Measurements from ENCODE around the gene LMNB1.

LMNB1 gene

DNA sequence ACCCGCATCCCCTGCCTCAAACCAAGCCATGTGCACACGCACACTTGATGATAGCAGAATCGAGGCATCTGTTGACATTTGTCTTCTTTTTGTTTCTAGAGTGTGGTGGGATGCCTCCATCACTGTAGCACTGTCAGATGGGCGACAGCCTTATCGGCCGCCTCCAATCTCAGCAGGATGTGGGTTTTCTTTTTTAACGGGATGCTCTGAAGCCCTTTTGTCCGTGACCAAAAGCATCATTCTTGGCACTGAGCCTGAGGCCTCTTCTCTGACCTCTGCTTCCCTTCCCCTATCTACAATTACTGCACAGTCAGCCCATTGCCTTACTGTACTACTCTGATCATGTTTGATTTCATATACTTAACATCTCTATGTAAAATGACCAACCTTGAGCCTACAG is 78.3 kb downstream of the LMNB1 start:
- DNase-seq (ENCODE audit: low spot score) = no peak

DNA sequence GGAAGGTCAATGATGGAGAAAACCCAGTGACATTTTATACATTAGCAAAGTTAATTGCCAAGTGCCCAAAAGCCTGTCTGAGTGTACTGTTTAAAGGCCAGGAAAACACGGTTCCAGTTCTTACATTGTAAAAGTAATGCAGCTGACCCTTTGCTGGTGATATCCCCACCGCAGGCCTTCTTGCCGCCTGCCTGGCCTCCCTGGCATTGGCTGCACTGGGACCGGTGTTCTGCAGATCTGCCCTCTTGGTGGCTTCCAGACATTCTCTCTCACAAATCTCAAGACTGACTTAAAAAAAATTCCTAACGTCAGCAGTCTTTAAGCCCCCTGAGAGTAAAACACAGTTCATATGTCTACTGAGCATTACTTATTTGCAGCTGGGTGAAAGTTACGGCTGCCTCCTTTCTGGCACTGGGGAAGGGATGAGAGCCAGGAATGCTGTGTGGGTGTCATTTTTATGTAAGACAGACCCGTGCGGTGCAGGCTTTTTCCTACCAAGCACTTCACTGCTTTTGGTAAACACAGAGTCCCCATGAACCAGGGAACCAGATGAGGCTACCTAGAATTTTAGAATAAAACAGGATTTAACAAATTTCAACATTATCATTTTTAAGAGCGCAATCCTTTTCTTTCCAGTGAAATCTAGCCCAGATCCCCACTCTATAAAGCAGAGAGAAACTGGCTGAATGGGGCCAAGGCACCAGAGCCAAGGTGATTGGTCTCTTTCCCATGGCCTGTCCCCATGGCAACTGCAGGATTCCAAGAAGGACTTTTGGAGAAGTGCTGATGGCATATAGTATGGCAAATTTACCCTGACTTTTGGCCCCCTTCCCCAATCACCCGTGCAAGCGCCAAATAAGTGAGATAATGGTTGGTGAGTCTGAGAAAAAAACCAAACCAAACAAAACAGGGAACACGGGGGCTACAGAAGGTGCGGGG is 80.8 kb downstream of the LMNB1 start:
- DNase-seq (ENCODE audit: low spot score) = no peak

DNA sequence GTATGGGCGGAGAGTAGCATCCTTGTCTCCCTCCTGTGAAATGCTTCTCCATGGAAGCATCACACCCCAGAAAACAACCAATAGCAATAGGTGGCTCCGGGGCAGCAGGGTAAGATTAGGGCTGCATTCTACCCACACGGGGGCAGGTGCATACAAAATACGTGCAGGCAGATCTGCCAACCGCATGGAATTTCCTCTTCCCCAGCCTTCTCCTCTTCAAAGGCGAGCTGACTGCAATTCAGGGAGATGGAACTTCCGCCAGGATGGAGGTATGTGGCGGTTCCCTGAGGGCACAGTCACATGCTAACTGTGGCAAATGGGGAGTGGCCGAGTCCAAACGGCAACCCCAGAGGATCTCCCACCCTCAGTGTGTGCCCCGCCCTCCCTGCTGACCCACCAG is 81.5 kb downstream of the LMNB1 start:
- no peak for DNase-seq (ENCODE audit: low spot score)

DNA sequence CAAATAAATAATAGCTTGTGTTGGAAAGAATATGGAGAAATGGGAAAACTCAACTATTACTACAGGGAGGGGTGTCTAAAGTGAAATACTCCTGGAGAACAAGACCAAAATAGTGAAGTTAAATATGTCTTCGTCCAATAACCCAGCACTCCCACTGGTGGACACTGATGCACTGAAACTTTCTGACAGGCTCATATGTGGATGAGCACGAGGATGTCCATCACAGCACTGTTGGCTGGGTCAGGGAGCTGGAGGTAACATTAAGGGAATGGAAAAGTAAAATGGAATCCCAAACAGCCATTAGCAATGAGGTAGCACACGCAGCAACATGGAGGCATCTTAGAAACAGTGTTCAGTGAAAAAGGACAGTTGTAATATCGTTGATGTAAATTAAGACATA is 86.5 kb downstream of the LMNB1 start:
- DNase-seq (ENCODE audit: low spot score) = no peak

DNA sequence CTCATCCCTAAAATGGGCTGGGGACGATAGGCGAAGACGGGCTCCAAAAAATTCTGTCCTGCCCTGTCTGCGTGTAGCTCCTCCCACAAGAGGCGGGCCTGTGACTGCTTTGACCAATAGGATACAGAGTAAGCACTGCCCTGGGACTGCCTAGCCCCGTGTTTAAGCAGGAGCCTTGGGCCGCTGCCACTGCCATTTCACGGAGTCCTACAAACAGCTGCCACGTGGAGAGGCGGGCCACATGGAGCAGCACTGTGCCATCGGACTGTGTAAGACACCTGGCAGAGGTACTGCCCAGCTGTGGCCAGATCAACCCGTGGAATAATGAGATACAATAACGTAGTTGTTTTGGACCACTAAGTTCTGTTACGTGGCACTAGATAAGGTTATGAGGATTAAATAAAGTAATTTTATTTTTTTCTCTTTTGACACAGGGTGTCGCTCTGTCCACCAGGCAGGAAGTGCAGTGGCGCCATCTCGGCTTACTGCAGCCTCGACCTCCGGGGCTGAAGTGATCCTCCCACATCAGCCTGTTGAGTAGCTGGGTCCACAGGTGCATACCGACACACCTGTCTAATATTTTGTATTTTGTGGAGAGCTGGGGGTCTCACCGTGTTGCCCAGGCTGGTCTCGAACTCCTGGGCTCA is 87.2 kb downstream of the LMNB1 start:
- DNase-seq (ENCODE audit: low spot score) = no peak

DNA sequence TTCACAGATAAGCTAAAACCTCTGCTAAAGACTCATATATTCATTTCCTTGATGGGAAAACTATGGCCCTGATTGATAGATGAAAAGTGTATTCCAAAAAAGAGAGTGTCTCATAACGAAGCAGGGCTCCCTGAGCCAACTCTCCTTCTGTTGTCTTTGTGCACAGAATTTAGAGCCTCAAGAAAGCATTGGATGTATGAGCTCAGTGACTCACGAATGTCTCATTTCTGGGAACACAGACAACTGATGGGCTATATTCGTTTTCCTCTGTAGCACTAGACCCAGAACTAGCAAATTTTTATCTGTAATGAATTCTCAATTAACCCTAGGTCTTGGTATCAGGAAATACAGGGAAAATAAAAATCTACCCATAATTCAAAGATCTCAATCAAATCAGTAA is 88.4 kb downstream of the LMNB1 start:
- DNase-seq (ENCODE audit: low spot score) = peak; percentile 56

DNA sequence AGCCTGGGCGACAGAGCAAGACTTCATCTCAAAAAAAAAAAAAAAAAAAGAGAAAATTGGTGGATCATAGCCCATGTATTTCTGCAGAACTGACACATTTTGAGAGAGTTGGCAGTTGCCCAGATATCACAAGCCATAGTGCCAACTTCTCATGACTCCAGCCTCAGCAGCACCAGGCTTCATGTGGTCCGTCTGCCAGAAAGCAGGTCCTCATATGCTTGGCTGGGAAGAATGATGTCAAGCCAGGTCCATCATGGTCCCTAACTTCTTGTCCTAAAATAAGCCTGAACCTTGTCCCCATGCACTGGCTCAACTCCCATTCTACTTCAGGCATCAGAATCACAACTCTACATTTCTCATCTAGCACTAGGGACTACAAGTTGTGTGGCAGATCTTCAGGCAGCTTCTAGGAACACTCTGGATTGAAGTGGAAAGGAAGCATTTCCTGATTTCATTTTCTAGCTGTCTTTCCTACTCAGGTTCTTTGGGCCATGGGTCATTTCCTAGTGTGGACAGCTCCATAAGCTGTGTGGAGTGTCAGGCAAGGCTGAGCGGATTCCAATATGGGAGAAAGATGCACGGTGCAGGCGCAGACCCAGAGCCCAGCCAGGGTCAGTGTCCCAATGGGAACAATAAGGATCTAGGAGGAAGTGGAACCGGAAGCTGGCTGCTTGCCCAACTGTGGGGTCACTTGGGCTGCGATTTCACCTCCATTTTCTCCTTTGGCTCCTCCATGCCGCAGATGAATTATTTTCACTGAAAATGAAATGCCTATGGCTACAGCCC is 90.1 kb downstream of the LMNB1 start:
- DNase-seq (ENCODE audit: low spot score) = peak; percentile 46

DNA sequence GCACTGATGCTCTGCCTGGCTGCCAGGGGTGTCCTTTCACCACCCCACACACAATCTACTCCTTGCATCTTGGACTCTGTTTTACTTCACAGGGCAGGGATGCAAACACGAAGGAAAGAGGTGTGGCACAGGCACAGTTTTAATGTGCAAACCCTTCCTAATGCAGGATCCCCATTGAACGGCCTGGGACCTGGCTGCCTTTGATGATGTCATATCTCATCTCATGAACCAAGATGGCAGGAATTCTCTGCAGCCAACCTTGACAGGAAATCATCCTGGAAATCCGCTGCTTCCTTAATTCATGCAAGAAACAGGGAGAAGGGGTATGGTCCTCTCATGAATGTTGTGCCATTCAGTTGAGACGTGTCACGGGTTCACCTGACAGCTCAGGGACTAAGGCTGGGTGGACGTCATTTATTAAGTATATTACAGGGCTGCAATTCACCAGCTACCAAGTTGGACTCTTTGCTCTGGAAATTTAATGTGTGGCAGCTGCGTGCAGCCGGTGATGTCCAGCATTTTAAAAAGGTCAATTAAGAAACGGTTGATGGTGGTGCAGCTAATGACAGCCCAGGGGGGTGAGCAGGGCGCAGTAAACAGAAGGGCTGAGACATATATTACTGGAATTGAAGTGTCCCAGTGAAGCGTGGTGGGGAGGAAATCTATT is 91.5 kb downstream of the LMNB1 start:
- no peak for DNase-seq (ENCODE audit: low spot score)

DNA sequence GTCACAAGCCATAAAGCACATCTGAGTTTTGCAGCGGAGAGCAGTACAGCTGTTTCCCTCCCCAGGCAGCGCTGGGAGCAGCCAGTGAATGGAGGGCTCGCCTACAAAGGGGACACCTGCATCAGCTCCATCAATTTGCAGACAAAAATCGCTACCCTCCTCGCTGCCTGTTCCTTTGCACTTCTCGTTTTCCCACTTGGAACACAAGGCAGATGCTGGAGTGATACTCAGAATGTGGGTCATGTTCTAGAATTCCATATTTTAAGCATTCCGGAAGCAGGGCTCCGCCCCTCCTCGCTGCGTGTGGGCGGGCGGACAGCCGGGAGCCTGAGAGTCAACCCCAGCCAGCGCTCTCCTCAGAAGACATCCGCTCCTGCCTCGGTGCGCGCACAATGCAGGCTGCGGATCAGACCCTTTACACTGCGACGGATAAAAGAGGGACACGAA is 92.1 kb downstream of the LMNB1 start:
- DNase-seq (ENCODE audit: low spot score) = peak; percentile 73

DNA sequence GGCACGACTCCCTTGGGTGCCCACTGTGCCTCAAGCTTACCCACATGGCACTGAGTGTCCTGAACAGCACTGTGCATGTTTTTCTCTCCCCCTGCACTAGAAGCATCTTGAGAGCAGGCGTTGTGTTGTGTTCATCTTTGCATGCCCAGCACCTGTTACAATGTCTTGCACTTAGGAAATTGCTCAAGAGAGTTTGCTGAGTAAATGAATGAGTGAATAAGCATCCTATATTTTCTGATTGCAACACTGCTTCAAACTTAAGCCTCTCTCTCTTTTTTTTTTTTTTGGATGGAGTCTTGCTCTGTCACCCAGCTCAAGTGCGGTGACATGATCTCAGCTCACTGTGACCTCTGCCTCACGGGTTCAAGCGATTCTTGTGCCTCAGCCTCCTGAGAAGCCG is 94.5 kb downstream of the LMNB1 start:
- DNase-seq (ENCODE audit: low spot score) = no peak

DNA sequence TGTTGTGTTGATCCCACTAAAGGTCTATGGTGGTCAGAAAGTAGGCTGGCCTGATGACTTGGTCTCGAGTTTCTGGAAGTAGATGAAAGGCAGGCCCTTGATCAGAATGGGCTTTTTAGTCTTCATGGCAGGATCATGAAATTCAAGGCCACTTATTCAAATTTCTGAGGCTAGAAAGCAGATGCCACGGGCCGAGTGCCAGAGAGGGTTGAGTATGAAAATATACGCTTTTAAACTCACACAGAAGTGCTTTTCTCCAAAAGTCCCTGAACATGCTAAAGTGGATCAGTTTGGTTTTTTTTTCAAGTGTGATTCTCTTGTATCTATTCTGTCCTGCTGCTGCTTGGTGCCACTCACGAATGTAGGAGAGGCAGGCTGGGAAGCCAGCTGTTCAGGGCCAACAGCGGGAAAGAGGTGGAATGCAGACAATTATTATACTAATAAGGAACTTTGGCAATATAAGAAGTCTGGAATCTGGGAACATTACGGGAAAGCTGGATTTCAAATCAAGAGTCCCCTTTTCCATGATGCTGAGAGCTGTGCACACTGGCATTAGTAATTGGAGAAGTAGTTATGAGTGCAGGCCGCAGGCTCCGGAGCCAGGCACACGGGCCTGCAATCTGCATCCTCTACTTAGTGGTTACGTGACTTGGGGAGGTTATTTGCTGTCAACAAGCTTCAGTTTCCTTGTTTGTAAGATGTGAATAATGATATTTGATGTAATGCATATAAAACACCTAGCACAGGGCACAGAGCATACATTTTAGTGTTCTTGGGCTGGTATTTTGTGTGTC is 95.8 kb downstream of the LMNB1 start:
- DNase-seq (ENCODE audit: low spot score) = no peak

DNA sequence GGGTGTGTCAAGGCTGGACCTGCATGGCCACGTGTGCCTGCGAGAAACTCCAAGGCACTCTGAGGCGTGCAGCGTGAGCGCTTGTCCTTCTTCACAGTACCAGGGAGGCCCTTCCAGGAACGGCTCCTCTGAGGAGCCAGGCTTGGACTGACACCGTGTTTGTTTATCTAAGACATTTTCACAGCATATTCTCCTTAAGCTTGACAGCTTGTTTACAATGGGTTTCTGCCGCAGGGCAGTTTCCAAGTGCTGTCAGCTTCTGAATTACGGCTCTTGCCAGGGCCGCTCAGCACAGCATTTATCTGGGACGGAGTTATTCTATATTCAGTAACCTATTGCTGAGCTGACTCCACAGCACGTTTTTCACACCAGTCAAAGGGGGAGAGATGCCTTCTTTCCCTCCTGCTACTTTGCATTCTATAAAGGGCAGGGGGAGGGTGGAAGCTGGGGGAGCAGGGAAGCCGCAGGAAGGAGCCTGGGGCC is 98.4 kb downstream of the LMNB1 start:
- no peak for DNase-seq (ENCODE audit: low spot score)

DNA sequence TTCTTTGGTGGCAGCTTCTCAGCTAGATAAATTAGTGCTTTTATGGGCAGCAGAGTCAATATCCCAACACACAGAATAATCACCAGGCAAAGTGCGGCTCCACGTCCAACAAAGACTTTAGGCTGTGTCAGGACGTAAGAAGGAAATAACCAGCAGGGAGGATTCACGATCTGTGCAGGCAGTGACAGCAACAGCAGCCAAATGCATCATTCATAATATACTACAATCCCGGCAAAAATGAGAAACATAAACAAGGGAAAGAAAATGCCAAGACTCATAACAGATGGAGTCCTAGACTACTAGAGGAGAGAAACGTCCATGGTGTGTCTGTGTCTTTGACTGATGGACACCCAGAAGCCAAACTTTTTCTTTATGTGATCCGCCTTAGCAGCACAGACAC is 100.7 kb downstream of the LMNB1 start:
- no peak for DNase-seq (ENCODE audit: low spot score)

DNA sequence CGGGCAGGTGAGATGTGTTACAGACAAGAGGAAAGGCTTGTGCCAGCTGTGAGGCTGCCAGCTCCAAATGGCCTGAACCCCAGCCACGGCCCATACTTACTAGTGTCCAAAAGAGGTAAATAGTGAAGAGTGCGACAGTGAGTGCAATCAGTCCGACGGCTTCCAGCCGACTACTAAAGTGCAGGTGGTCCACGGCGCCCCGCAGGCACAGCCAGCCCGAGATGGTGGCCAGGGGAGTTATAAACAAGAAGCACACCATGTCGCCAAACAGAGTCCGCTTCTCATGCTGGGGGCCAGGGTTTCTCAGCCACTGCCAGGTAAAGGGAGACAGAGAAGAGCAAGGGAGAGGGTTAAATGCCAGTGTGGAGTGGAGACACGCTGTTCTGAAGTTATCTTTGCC is 101.1 kb downstream of the LMNB1 start:
- DNase-seq (ENCODE audit: low spot score) = no peak

DNA sequence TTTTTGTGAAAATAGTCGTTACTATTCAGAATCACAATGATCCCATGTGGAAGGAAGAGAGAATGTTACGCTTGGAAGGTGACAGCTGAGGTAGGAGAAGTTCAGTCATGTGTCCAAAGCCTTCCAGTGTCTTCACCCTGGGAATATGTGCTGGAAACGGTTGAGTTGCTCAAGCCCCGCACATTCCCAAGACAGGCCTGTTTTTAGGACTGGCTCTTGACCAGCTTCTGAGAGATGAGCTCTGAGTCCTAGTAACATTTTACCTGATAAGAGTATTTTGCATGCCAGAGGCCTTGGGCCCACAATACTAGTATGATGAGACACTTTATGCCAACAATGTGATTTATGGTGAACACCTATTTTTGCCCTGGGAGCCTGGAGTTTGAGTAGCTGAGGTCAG is 101.7 kb downstream of the LMNB1 start:
- no peak for DNase-seq (ENCODE audit: low spot score)

DNA sequence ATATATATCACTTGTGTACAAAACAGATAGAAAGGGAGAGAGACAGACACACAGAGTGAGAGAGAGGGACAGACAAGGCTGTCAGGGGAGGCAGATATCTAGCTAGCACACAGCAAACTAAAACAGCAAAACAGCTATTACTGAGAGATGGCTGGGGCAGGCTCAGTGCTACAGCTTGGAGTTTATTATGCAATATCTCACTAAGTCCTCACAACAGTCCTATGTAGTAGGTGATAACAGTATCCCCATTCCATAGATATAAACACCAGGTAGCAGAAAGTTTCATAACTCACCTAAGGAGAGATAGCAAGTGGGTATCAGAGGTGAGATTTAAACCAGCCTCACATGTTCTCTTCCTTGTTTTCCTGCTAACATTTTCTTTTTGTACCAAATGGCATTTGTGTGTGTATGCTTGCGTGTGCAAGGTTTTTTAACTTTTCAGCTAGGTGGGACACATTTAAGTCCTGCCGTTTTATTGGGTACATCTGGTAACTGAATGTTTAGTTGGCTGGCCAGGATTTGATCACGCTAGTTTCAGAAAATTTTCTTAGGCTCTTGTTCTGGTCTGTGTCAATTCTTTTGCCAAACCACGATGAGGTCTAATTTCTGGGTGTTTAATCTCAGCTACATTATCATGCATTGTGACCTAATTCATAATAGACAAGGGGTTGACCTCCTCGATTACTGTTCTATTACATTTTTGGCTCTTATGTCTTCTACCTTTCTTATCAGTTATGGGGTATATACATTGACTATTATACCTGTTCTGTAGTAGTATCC is 105.1 kb downstream of the LMNB1 start:
- no peak for DNase-seq (ENCODE audit: low spot score)

DNA sequence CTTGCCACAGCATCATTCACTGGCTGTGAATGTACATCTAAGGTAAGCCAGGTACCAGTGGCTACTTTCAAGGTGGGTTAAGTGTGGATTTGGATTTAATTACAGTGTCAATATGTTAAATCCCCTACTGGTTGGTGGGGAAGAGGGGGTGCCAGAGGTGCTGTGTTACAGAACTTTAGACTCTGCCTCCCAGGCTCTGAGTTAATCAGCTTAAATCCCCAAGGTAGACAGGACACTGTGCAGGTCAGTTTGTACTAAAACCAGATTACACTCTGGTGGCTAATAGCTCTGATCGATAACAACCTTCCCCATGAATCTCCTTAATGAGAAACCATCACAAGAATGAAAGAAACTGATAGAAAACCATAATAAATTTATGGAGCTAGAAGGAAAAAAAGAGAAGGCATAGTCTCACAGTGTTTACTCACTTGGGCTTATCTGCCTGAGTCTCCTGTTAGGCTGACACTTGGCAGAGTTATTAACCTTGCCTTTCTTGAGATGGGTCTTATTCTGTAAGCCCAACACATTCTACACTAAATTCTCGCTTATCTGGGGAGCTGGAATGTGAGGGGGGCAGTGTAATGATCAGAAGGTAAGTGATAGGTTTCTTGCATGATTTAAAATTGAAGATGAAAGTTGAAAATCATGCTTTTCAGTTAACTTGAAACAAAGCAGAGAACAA is 106.8 kb downstream of the LMNB1 start:
- no peak for DNase-seq (ENCODE audit: low spot score)

DNA sequence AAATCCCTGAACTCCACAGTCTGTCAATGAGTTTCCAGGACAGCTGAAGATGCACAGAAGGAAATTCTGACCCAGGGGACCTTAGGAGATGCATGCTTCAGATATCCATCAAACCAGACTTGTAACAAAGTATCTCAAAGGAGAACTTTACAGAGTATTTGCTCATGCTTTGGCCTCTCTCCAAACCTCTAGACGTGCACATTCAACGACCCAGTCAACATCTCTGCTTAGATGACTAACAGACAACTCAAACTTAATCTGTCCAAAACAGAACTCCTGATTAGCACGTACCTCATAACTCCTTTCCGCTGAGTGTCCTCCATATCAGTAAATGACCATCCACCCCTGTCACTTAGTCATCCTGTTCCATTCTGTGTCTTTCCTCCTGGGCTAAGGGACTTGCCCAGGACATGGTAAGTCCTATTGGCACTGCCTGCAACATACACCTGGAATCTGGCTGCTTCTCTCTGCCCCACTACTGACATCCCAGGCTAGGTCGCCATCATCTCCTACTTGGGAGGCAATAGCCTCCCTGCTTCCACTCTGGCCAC is 107.4 kb downstream of the LMNB1 start:
- DNase-seq (ENCODE audit: low spot score) = peak; percentile 93

Measured in kidney capillary endothelial cell (primary cell).